Fibroblast of mammary gland (primary cell): Measurements from ENCODE around the gene ETV6.
A peak's percentile ranks its signal among the peaks of the same experiment; 100 is the strongest.

ENCODE experiments used
- DNase-seq: peaks from one replicate; pipeline ENCODE4 v3.0.0-alpha.2; 2010; ENCODE audit warnings: low read depth
- H3K4me3 ChIP-seq: 2 replicates; pipeline ENCODE4 v1.5.1; 2011; ENCODE audit warnings: low read depth, mild to moderate bottlenecking, low read length, moderate library complexity; ENCODE audit not compliant: control insufficient read depth
- CTCF ChIP-seq: conservative IDR thresholded peaks from 2 replicates; pipeline ENCODE4 v1.5.1; 2011; ENCODE audit warnings: low read depth, low read length, inconsistent platforms; ENCODE audit not compliant: control insufficient read depth, insufficient read depth

The ETV6 gene

DNA sequence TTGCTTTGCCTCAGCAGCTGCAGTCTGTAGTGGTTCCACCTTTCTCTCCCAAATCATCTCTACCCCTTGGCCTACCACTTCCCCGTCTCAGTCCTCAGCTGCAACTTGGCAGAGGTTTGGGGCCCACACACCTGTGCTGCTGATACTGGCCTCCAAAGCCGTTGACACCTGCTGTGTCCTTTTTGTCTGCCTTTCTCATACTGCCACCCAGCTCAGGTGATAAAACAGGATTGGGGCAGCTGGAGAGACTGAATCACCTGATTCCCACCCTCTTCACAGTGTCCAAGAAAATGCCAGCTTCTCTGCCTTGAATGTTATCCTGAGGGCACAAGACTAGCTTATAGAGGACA is 103.7 kb downstream of the ETV6 start:
- no peak for TF ChIP-seq CTCF
- H3K4me3 ChIP-seq: no peak overlapping the region
- no peak for DNase-seq

DNA sequence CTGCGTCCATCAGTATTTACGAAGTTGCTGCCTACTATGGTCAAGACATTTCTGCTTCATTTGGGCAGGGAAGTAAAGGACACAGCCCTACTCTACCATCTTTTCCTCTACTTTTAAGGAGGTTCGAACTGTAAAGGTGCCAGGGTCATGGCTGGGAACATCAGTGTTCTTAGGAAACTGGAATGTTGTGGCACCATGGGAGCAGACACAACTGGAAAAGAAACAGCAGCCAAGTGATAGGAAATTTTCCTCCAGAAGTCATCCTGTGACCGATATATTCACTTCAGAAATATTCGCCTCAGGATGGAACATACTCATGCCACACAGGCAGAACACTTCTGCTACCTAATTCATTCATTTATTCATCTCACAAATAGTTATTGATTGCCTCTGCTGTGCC is 104.4 kb downstream of the ETV6 start:
- no peak for DNase-seq

DNA sequence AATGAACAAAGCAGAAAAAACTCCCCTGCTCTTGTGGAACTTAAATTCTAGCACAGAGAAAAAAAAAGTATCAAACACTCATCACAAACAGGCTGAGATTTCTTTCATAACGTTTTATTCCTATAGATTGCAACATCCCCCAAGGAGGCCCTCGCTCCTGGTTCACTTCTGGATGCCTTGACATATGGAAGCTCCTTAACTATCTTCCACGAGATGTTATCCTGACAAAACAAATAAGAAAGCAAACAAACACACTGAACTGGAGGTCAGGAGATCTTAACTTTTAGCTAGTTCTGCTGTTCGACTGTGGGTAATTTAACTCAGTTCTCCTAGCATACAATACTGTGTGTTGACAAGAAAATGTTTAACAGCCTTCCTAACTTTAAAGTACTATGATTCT is 104.8 kb downstream of the ETV6 start:
- no peak for TF ChIP-seq CTCF
- no peak for DNase-seq
- no peak overlapping the region for H3K4me3 ChIP-seq

More for the DNA sequence above, 104.4 kb downstream of the ETV6 start:
- TF ChIP-seq CTCF: no peak
- no peak overlapping the region for H3K4me3 ChIP-seq

GRCh38 chr12:11755302-11755930 is 105.9 kb downstream of the ETV6 start:
- DNase-seq: peak; percentile 38
- no peak overlapping the region for H3K4me3 ChIP-seq
- TF ChIP-seq CTCF: no peak

GRCh38 chr12:11756022-11756421 is 106.5 kb downstream of the ETV6 start:
- no peak for TF ChIP-seq CTCF
- no peak overlapping the region for H3K4me3 ChIP-seq

DNA sequence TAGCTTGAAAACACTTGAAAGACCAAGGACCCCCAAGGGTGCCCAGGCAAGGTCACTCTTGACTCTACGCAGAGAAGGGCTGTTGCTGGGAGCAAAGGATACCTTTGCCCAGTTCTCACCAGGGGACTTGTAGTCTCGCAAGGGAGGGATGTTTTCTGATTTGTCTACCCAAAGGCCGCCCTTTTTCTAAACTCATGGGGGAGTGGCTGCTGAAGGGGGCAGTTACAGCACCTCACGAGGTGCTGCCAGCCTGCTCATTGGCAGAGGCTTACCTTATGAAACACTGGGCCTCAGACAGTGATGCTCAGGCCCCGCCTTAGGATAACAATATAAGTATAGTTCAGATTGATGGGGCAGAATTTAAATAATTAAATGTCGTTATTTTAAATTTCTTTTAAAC is 107.0 kb downstream of the ETV6 start:
- H3K4me3 ChIP-seq: no peak overlapping the region
- DNase-seq: no peak
- TF ChIP-seq CTCF: no peak

More at GRCh38 chr12:11756022-11756421, 106.5 kb downstream of the ETV6 start:
- DNase-seq: no peak

DNA sequence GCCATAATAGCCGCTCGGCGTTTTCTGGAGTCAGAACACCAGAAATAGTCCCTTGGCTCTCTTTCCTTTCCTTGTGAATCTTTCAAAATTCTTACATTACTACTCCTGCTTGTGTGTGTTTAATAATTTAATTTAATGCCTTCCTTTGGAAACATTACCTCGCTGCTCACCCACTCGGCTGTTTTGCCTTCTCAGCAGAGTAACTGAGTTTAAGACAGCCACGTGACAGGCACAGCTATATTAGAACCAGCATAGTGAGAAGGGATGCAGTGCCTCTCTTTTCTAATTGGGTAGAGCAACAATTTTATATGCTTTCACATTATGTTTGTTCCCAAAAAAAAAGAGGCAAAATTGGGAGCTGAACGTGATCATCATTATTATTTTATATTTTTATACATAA is 107.6 kb downstream of the ETV6 start:
- no peak for TF ChIP-seq CTCF
- DNase-seq: no peak
- no peak overlapping the region for H3K4me3 ChIP-seq
